ENCODE measurements around the gene LRRC45.
A peak's percentile ranks its signal among the peaks of the same experiment; 100 is the strongest.

LRRC45 gene

GRCh38 chr17:82061047-82061925, 38.2 kb downstream of the LRRC45 start:
- H2AFZ ChIP-seq (ENCODE audit: low read length, unreplicated experiment): no peak overlapping the region
- peaks cover 10% of the 10 kb centered on the region for H3K4me1 ChIP-seq (ENCODE audit: control insufficient read depth, insufficient read depth, low read length, unreplicated experiment)
- no peak overlapping the region for H3K4me3 ChIP-seq (ENCODE audit: low read depth, low read length)
- peaks cover 22% of the 10 kb centered on the region for H3K79me2 ChIP-seq (ENCODE audit: control insufficient read depth, insufficient read depth, low read length, unreplicated experiment)
- H3K27me3 ChIP-seq (ENCODE audit: insufficient read depth, low read length): no peaks in the 10 kb centered on the region
- no peak overlapping the region for H3K27ac ChIP-seq (ENCODE audit: low read depth, low read length)
- H3K36me3 ChIP-seq (ENCODE audit: insufficient read depth, low read length): peaks cover 2% of the 10 kb centered on the region; the same call in 1 of the 2 replicates

- no peak overlapping the region for H3K27ac ChIP-seq (ENCODE audit: low read depth, low read length)
- no peaks in the 10 kb centered on the region for H3K36me3 ChIP-seq (ENCODE audit: insufficient read depth, low read length)
- H3K4me1 ChIP-seq (ENCODE audit: control insufficient read depth, insufficient read depth, low read length, unreplicated experiment): peaks cover 11% of the 10 kb centered on the region
- H3K4me3 ChIP-seq (ENCODE audit: low read depth, low read length): no peak overlapping the region
- no peaks in the 10 kb centered on the region for H3K27me3 ChIP-seq (ENCODE audit: insufficient read depth, low read length)
- H3K79me2 ChIP-seq (ENCODE audit: control insufficient read depth, insufficient read depth, low read length, unreplicated experiment): peaks cover 22% of the 10 kb centered on the region
- no peak overlapping the region for H2AFZ ChIP-seq (ENCODE audit: low read length, unreplicated experiment)
These were observed 39.2 kb downstream of the LRRC45 start for GRCh38 chr17:82062076-82062983.

- Histone ChIP-seq H3K4me3 (ENCODE audit: low read depth, low read length) (no peak overlapping the region), H3K36me3 (ENCODE audit: insufficient read depth, low read length) (no peaks in the 10 kb centered on the region), H3K4me1 (ENCODE audit: control insufficient read depth, insufficient read depth, low read length, unreplicated experiment) (peaks cover 11% of the 10 kb centered on the region), H3K79me2 (ENCODE audit: control insufficient read depth, insufficient read depth, low read length, unreplicated experiment) (peaks cover 22% of the 10 kb centered on the region), H3K27me3 (ENCODE audit: insufficient read depth, low read length) (no peaks in the 10 kb centered on the region), H2AFZ (ENCODE audit: low read length, unreplicated experiment) (no peak overlapping the region), H3K27ac (ENCODE audit: low read depth, low read length) (no peak overlapping the region)
These were observed 39.9 kb downstream of the LRRC45 start for GRCh38 chr17:82062984-82063368.

- Histone ChIP-seq H3K79me2 (ENCODE audit: control insufficient read depth, insufficient read depth, low read length, unreplicated experiment) (peaks cover 22% of the 10 kb centered on the region), H2AFZ (ENCODE audit: low read length, unreplicated experiment) (no peak overlapping the region), H3K4me1 (ENCODE audit: control insufficient read depth, insufficient read depth, low read length, unreplicated experiment) (peaks cover 11% of the 10 kb centered on the region), H3K4me3 (ENCODE audit: low read depth, low read length) (peak overlapping the region; percentile 95; the same call in 1 of the 2 replicates), H3K27ac (ENCODE audit: low read depth, low read length) (no peak overlapping the region), H3K27me3 (ENCODE audit: insufficient read depth, low read length) (no peaks in the 10 kb centered on the region), H3K36me3 (ENCODE audit: insufficient read depth, low read length) (no peaks in the 10 kb centered on the region)
These were observed 40.6 kb downstream of the LRRC45 start for GRCh38 chr17:82063424-82064415.

GRCh38 chr17:82064433-82065192, 41.5 kb downstream of the LRRC45 start:
- Histone ChIP-seq H3K4me1 (ENCODE audit: control insufficient read depth, insufficient read depth, low read length, unreplicated experiment) (peaks cover 11% of the 10 kb centered on the region), H2AFZ (ENCODE audit: low read length, unreplicated experiment) (no peak overlapping the region), H3K36me3 (ENCODE audit: insufficient read depth, low read length) (no peaks in the 10 kb centered on the region), H3K79me2 (ENCODE audit: control insufficient read depth, insufficient read depth, low read length, unreplicated experiment) (peaks cover 22% of the 10 kb centered on the region), H3K4me3 (ENCODE audit: low read depth, low read length) (peak overlapping the region; percentile 95), H3K27me3 (ENCODE audit: insufficient read depth, low read length) (no peaks in the 10 kb centered on the region), H3K27ac (ENCODE audit: low read depth, low read length) (no peak overlapping the region)

GRCh38 chr17:82065193-82065637, 42.1 kb downstream of the LRRC45 start:
- Histone ChIP-seq H3K79me2 (ENCODE audit: control insufficient read depth, insufficient read depth, low read length, unreplicated experiment) (peaks cover 22% of the 10 kb centered on the region), H3K27me3 (ENCODE audit: insufficient read depth, low read length) (no peaks in the 10 kb centered on the region), H3K4me3 (ENCODE audit: low read depth, low read length) (peak overlapping the region; percentile 95), H2AFZ (ENCODE audit: low read length, unreplicated experiment) (no peak overlapping the region), H3K27ac (ENCODE audit: low read depth, low read length) (no peak overlapping the region), H3K4me1 (ENCODE audit: control insufficient read depth, insufficient read depth, low read length, unreplicated experiment) (peaks cover 11% of the 10 kb centered on the region), H3K36me3 (ENCODE audit: insufficient read depth, low read length) (no peaks in the 10 kb centered on the region)

GRCh38 chr17:82065638-82066303, 42.7 kb downstream of the LRRC45 start, which contains the start of gene DUS1L:
Gene DUS1L (minus strand): TSS chr17:82065804. CDS start chr17:82065059, 745 bp downstream.
- H3K27me3 ChIP-seq (ENCODE audit: insufficient read depth, low read length): no peaks in the 10 kb centered on the region
- peak within 1 kb of the TSS; percentile 95 for H3K4me3 ChIP-seq (ENCODE audit: low read depth, low read length)
- no peaks in the 10 kb centered on the region for H3K36me3 ChIP-seq (ENCODE audit: insufficient read depth, low read length)
- H3K4me1 ChIP-seq (ENCODE audit: control insufficient read depth, insufficient read depth, low read length, unreplicated experiment): peaks cover 11% of the 10 kb centered on the region
- H2AFZ ChIP-seq (ENCODE audit: low read length, unreplicated experiment): peak within 1 kb of the TSS; percentile 93
- no peak within 1 kb of the TSS for H3K27ac ChIP-seq (ENCODE audit: low read depth, low read length)
- peaks cover 22% of the 10 kb centered on the region for H3K79me2 ChIP-seq (ENCODE audit: control insufficient read depth, insufficient read depth, low read length, unreplicated experiment)

- no peak overlapping the region for H3K27ac ChIP-seq (ENCODE audit: low read depth, low read length)
- no peaks in the 10 kb centered on the region for H3K36me3 ChIP-seq (ENCODE audit: insufficient read depth, low read length)
- no peak overlapping the region for H3K4me3 ChIP-seq (ENCODE audit: low read depth, low read length)
- H2AFZ ChIP-seq (ENCODE audit: low read length, unreplicated experiment): no peak overlapping the region
- no peaks in the 10 kb centered on the region for H3K27me3 ChIP-seq (ENCODE audit: insufficient read depth, low read length)
- H3K79me2 ChIP-seq (ENCODE audit: control insufficient read depth, insufficient read depth, low read length, unreplicated experiment): peaks cover 6% of the 10 kb centered on the region
- H3K4me1 ChIP-seq (ENCODE audit: control insufficient read depth, insufficient read depth, low read length, unreplicated experiment): peaks cover 5% of the 10 kb centered on the region
These were observed 47.5 kb downstream of the LRRC45 start for GRCh38 chr17:82070611-82071010.

GRCh38 chr17:82072827-82073226, 49.7 kb downstream of the LRRC45 start:
- Histone ChIP-seq H3K27me3 (ENCODE audit: insufficient read depth, low read length) (no peaks in the 10 kb centered on the region), H3K27ac (ENCODE audit: low read depth, low read length) (no peak overlapping the region), H3K79me2 (ENCODE audit: control insufficient read depth, insufficient read depth, low read length, unreplicated experiment) (no peaks in the 10 kb centered on the region), H3K4me3 (ENCODE audit: low read depth, low read length) (no peak overlapping the region), H3K4me1 (ENCODE audit: control insufficient read depth, insufficient read depth, low read length, unreplicated experiment) (no peaks in the 10 kb centered on the region), H2AFZ (ENCODE audit: low read length, unreplicated experiment) (no peak overlapping the region), H3K36me3 (ENCODE audit: insufficient read depth, low read length) (no peaks in the 10 kb centered on the region)
